CD4-positive, alpha-beta memory T cell (primary cell): Measurements from ENCODE around the gene POLN. TPM values are rescaled to one million over a fixed set of nuclear protein-coding genes. Genes with fewer than 3 reads are reported as not detected.

Experiments
- CTCF ChIA-PET: fragments of 350-600 bp; sonication (Branson Sonifier 250); formaldehyde crosslinking; loops from one replicate; lab custom pipeline; 2021; ENCODE audit warnings: inconsistent platforms; ENCODE audit not compliant: partially characterized antibody; lab: Charles Lee
- POLR2A ChIA-PET: fragments of 350-600 bp; sonication (Branson Sonifier 250); formaldehyde crosslinking; loops from one replicate; lab custom pipeline; 2021; ENCODE audit not compliant: partially characterized antibody; lab: Charles Lee
- DNase-seq, 5 donors: peaks; one replicate each; pipeline versions ENCODE4 v3.0.0 to v3.0.0-alpha.2; 2020 to 2022; ENCODE audit warnings: mixed read lengths in 1 of 5
- H3K27ac ChIP-seq: one replicate; pipeline ENCODE4 v1.7.0; 2013; ENCODE audit warnings: low read depth, low read length
- H3K27me3 ChIP-seq: 2 replicates; pipeline ENCODE4 v1.7.0; 2013; ENCODE audit warnings: mild to moderate bottlenecking, low read length, moderate library complexity; ENCODE audit not compliant: insufficient read depth
- H3K36me3 ChIP-seq: 2 replicates; pipeline ENCODE4 v1.7.0; 2013; ENCODE audit warnings: mild to moderate bottlenecking, low read length, moderate library complexity; ENCODE audit not compliant: insufficient read depth
- H3K4me1 ChIP-seq: 2 replicates; pipeline ENCODE4 v1.7.0; 2013; ENCODE audit warnings: mild to moderate bottlenecking, low read length, moderate library complexity; ENCODE audit not compliant: insufficient read depth
- H3K4me3 ChIP-seq, 2 donors: one replicate each; pipeline ENCODE4 v1.7.0; 2013; ENCODE audit warnings: low read length in 2 of 2, mild to moderate bottlenecking in 1 of 2
- H3K9me3 ChIP-seq, 2 donors: one replicate each; pipeline ENCODE4 v1.7.0; 2013; ENCODE audit warnings: low read length in 2 of 2, control low read depth in 1 of 2; ENCODE audit not compliant: control insufficient read depth in 1 of 2
- H3K27ac Mint-ChIP-seq, 7 donors: one replicate each; pipeline ENCODE4 v1.8.0; 2020 to 2021; ENCODE audit warnings: mixed read lengths in 7 of 7, mild to moderate bottlenecking in 6 of 7, inconsistent platforms in 3 of 7, moderate library complexity in 3 of 7
- H3K27me3 Mint-ChIP-seq, 2 donors: one replicate each; pipeline ENCODE4 v1.8.0; 2020 to 2021; ENCODE audit warnings: mixed read lengths in 2 of 2
- H3K36me3 Mint-ChIP-seq, 2 donors: one replicate each; pipeline ENCODE4 v1.8.0; 2020 to 2021; ENCODE audit warnings: mixed read lengths in 2 of 2, inconsistent platforms in 1 of 2, mild to moderate bottlenecking in 1 of 2
- H3K4me1 Mint-ChIP-seq, 4 donors: one replicate each; pipeline ENCODE4 v1.8.0; 2020 to 2021; ENCODE audit warnings: mixed read lengths in 4 of 4, mild to moderate bottlenecking in 1 of 4
- H3K4me3 Mint-ChIP-seq, 8 donors: one replicate each; pipeline ENCODE4 v1.8.0; 2020 to 2021; ENCODE audit warnings: mixed read lengths in 8 of 8, mild to moderate bottlenecking in 7 of 8, moderate library complexity in 6 of 8, inconsistent platforms in 3 of 8
- H3K9me3 Mint-ChIP-seq, 8 donors: one replicate each; pipeline ENCODE4 v1.8.0; 2020 to 2021; ENCODE audit warnings: mixed read lengths in 8 of 8, mild to moderate bottlenecking in 5 of 8, inconsistent platforms in 3 of 8, moderate library complexity in 1 of 8
- intact Hi-C: fragments of 100-400 bp; cut with micrococcal nuclease; formaldehyde crosslinking; loops from one replicate; pipeline ENCODE4 v1.15.1; 2023
- polyA plus RNA-seq, 2 donors: library from polyadenylated mRNA; unstranded; fragments of 300-500 nt; fragmentation: Illumina TruSeq; gene quantifications; one replicate each; pipeline ENCODE4 v1.2.3, GENCODE V29; 2021
- total RNA-seq, 2 experiments: library from RNA; stranded (reverse); gene quantifications; one replicate each; pipeline ENCODE4 v1.2.3, GENCODE V29; 2021

The POLN gene
- total and polyA plus RNA-seq, 4 experiments from 2014 or later = 0.24 to 4.4 (median 2.8) TPM

DNA sequence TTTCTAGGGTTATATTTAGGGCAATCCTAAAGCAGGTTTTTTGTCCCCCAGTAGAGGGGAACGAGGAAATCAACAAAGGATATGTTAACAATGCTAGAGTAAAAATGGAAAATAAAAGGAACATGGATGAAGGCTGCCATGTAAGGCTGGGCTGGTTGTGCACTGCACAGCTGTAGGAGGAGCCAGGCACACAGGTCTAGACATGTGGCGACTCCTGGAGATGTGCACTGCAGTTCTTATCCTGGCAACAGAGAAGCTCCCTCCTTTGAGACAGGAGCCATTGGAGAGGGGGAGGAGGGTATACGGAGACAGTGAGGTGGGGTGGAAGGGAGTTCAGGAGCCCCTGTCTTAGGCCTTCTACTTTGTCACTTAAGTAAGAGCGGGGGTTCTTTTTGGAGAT, 116.9 kb downstream of the POLN start:
- Histone ChIP-seq H3K27ac (no peak overlapping the region), H3K4me3 (no peak overlapping the region), H3K27me3 (no peaks in the 10 kb centered on the region), H3K9me3 (no peaks in the 10 kb centered on the region), H3K36me3 (no peaks in the 10 kb centered on the region), H3K4me1 (no peaks in the 10 kb centered on the region)
- Mint-ChIP-seq H3K27ac (no peak overlapping the region), H3K4me3 (no peak overlapping the region), H3K4me1 (peaks cover 0 to 1% (median 0%) of the 10 kb centered on the region in 4 donors), H3K36me3 (peaks cover 0 to 11% of the 10 kb centered on the region in 2 donors), H3K27me3 (peaks cover 1 to 3% of the 10 kb centered on the region in 2 donors), H3K9me3 (no peaks in the 10 kb centered on the region)
- CTCF ChIA-PET = no interaction called here
- DNase-seq = no peak
- intact Hi-C loops = no loop called here
- POLR2A ChIA-PET = no interaction called here

DNA sequence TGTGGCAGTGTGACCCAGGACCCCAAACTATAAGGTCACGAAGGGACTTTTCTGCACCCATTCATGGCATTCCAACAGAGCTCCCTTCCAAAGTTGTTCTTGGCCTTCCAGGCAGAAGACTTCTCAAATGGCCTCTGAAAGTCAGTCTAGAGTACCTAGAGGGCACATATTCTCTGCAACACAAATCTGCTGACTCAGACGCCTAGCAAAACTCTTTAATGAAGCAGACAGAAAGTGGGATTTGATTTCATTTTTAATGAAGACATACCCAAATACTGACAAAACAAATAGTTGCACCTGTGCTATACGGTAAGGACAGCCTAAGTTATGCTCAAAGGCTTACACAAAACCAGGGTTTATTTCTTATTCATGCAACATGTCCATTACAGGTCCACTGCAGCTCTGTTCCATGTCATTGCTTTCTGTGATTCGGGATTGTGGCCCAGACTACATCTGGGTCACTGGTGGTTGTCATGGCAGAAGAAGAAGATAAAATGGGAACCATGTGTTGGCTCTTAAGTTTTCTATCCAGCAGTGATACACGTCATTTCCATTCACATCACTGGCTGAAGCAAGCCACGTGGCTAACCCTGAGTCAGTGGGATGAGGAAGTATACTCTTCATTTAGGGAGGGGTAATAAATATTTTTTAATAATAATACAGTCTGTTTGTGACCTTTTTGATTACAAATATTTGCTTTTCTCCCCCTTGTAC, 125.1 kb downstream of the POLN start:
- Mint-ChIP-seq H3K9me3 (peaks cover 0 to 2% (median 0%) of the 10 kb centered on the region in 8 donors), H3K36me3 (no peaks in the 10 kb centered on the region), H3K4me3 (no peak overlapping the region), H3K4me1 (no peaks in the 10 kb centered on the region), H3K27me3 (no peaks in the 10 kb centered on the region), H3K27ac (no peak overlapping the region)
- POLR2A ChIA-PET = no interaction called here
- intact Hi-C loops = no loop called here
- H3K4me3 ChIP-seq = no peak overlapping the region
- H3K9me3 ChIP-seq = no peaks in the 10 kb centered on the region
- no peak overlapping the region for H3K27ac ChIP-seq
- no peaks in the 10 kb centered on the region for H3K36me3 ChIP-seq
- no peaks in the 10 kb centered on the region for H3K4me1 ChIP-seq
- CTCF ChIA-PET = no interaction called here
- no peaks in the 10 kb centered on the region for H3K27me3 ChIP-seq
- DNase-seq = no peak

DNA sequence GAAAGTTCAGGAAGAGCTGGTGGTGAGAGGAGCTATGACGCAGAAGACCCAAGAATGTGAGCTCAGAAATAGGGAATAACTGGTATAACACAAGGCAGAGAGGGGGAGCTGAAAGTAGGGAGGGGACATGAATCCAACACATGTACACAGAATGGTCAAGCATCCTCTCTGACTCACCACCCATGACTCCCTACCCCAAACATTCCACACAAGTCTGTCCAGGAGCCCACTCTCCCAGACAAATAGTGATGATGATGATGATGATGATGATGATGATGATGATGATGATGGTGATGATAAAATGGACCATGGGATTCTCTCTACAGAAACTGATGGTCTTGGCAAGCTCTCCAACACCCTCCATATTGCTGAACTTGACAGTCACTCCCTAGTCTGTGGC, 136.4 kb downstream of the POLN start:
- H3K27ac Mint-ChIP-seq = no peak overlapping the region
- H3K4me3 ChIP-seq = no peak overlapping the region
- H3K27me3 Mint-ChIP-seq = peaks cover 6 to 13% of the 10 kb centered on the region in 2 donors
- H3K4me1 Mint-ChIP-seq = no peaks in the 10 kb centered on the region
- peaks cover 4% of the 10 kb centered on the region in 2 donors for H3K36me3 Mint-ChIP-seq
- DNase-seq = no peak
- no peaks in the 10 kb centered on the region for H3K27me3 ChIP-seq
- H3K36me3 ChIP-seq = no peaks in the 10 kb centered on the region
- no peak overlapping the region for H3K27ac ChIP-seq
- peaks cover 2 to 33% (median 21%) of the 10 kb centered on the region in 8 donors for H3K9me3 Mint-ChIP-seq
- no peaks in the 10 kb centered on the region for H3K4me1 ChIP-seq
- H3K9me3 ChIP-seq = peaks cover 0 to 14% of the 10 kb centered on the region in 2 donors
- ChIA-PET POLR2A (no interaction called here), CTCF (no interaction called here)
- intact Hi-C loops = no loop called here
- H3K4me3 Mint-ChIP-seq = no peak overlapping the region

DNA sequence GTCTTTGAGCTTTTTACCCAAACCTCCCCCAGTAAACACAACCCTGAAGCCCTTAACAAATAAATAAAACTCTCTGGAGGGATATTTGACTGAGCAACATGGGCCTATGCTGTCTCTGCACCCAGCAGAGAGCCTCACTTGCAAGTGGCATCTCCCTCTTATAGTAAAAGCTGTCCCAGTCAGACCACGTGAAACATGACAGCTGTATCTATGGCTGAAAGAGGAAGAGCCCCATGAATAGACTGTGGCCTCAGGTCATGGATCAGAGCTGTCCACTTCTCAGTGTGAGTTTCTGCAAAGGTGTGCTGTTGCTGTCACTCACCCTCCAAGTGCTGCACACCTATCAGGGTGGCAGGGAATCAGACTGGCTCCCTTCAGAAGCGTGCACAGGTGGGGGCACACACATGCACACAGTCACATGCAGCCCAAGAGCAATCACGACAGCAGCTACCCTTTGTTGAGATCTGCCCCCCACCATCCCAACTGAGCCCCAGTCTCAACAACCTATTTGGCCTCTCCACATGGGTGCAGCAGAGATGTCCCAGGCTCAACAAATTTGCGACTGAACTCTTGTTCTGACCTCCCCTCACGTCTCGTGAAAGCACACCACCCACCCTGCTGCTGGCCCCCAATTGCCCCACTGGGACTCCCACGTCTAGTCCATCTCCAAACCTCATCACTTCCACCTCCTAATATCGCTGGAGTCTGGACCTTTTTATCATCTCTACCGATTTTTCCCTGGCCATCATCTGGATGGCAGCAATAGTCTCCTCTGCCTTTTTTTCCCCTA, 137.2 kb downstream of the POLN start:
- Mint-ChIP-seq H3K4me3 (no peak overlapping the region), H3K4me1 (no peaks in the 10 kb centered on the region), H3K27ac (no peak overlapping the region), H3K27me3 (peaks cover 3 to 13% of the 10 kb centered on the region in 2 donors), H3K36me3 (peaks cover 4% of the 10 kb centered on the region in 2 donors), H3K9me3 (peaks cover 2 to 35% (median 22%) of the 10 kb centered on the region in 8 donors)
- no peak for DNase-seq
- no peaks in the 10 kb centered on the region for H3K36me3 ChIP-seq
- peaks cover 0 to 14% of the 10 kb centered on the region in 2 donors for H3K9me3 ChIP-seq
- CTCF ChIA-PET = no interaction called here
- no peaks in the 10 kb centered on the region for H3K4me1 ChIP-seq
- POLR2A ChIA-PET = no interaction called here
- H3K4me3 ChIP-seq = no peak overlapping the region
- H3K27ac ChIP-seq = no peak overlapping the region
- intact Hi-C loops = no loop called here
- H3K27me3 ChIP-seq = no peaks in the 10 kb centered on the region

DNA sequence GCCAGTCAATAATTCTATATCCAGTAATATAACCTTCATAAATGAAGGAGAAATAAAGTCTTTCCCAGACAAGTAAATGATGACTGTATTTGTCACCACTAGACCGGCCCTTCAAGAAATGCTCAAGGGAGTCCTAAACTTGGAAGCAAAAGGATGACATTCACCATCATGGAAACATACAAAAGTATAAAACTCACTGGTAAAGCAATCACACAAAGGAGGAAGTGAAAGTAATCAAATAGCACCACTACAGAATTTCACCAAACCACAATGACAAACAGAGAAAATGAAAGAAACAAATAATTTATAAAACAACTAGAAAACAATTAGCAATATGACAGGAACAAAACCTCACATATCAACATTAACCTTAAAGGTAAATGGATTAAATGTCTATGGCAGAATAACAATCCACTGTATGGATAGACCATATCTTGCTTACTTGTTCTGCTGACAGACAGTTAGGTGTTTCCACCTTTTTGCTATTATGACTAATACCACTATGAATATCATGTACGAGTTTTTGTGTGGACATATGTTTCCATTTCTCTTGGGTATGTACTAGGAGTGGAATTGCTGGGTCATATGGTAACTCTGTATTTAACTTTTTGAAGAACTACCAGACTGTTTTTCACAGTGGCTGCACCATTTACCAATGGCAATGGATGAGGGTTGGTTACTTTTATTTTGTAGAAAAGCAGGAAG, 137.9 kb downstream of the POLN start:
- CTCF ChIA-PET = no interaction called here
- no peaks in the 10 kb centered on the region for H3K27me3 ChIP-seq
- DNase-seq = no peak
- no peak overlapping the region for H3K4me3 ChIP-seq
- intact Hi-C loops = no loop called here
- H3K4me1 ChIP-seq = no peaks in the 10 kb centered on the region
- H3K27ac Mint-ChIP-seq = no peak overlapping the region
- peaks cover 4 to 7% of the 10 kb centered on the region in 2 donors for H3K36me3 Mint-ChIP-seq
- no peak overlapping the region for H3K4me3 Mint-ChIP-seq
- no peak overlapping the region for H3K27ac ChIP-seq
- POLR2A ChIA-PET = no interaction called here
- H3K9me3 ChIP-seq = peaks cover 0 to 14% of the 10 kb centered on the region in 2 donors
- H3K4me1 Mint-ChIP-seq = no peaks in the 10 kb centered on the region
- H3K36me3 ChIP-seq = no peaks in the 10 kb centered on the region
- H3K9me3 Mint-ChIP-seq = peaks cover 2 to 35% (median 22%) of the 10 kb centered on the region in 8 donors
- H3K27me3 Mint-ChIP-seq = peaks cover 3 to 16% of the 10 kb centered on the region in 2 donors

DNA sequence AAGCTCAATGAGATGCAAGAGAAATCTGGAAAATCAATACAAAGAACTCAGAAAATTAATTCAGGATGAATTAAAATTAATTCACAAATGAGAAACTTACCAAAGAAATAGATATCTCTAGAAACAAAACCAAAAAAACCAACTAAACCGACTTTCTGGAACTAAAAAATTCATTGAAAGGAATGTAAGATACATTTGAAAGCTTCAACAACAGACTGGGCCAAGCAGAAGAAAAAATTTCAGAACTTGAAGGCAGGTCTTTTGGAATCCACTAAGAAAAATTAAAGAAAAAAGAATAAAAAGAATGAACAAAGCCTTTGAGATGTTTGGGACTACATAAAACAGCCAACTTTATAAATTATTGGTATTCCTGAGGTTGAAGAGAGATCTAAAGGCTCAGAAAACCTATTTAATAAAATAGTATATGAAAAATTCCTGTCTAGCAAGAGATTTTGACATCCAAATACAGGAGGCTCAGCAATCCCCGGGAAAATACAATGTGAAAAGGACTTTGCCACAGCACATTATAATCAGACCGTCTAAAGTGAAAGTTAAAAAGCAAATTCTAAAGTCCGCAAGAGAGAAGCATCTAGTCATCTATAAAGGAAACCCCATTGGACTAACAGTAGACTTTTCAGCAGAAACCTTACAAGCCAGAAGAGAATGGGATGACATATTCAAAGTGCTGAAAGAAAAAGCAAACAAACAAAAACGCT, 138.6 kb downstream of the POLN start:
- peaks cover 0 to 14% of the 10 kb centered on the region in 2 donors for H3K9me3 ChIP-seq
- H3K27me3 Mint-ChIP-seq = peaks cover 4 to 12% of the 10 kb centered on the region in 2 donors
- CTCF ChIA-PET = no interaction called here
- no peak overlapping the region for H3K4me3 Mint-ChIP-seq
- intact Hi-C loops = no loop called here
- no peak overlapping the region for H3K4me3 ChIP-seq
- no peaks in the 10 kb centered on the region for H3K4me1 Mint-ChIP-seq
- no peaks in the 10 kb centered on the region for H3K36me3 ChIP-seq
- POLR2A ChIA-PET = no interaction called here
- no peak overlapping the region for H3K27ac Mint-ChIP-seq
- no peak for DNase-seq
- peaks cover 2 to 35% (median 22%) of the 10 kb centered on the region in 8 donors for H3K9me3 Mint-ChIP-seq
- peaks cover 4 to 7% of the 10 kb centered on the region in 2 donors for H3K36me3 Mint-ChIP-seq
- H3K27ac ChIP-seq = no peak overlapping the region
- no peaks in the 10 kb centered on the region for H3K27me3 ChIP-seq
- H3K4me1 ChIP-seq = no peaks in the 10 kb centered on the region
